Trophoblast cell (in vitro differentiated cells and primary cell): ENCODE results near the gene RNF145.

Experiments used
- DNase-seq, 2 donors: peaks; one replicate each; pipeline ENCODE4 v3.0.0-alpha.2; 2016
- H2AFZ ChIP-seq: 2 replicates; pipeline ENCODE4 v1.6.1; 2013; ENCODE audit warnings: low read length, moderate library complexity, mild to moderate bottlenecking; ENCODE audit not compliant: insufficient read depth, poor library complexity
- H2AK5ac ChIP-seq: 2 replicates; pipeline ENCODE4 v1.6.1; 2013; ENCODE audit warnings: mild to moderate bottlenecking, low read length
- H2BK120ac ChIP-seq: 2 replicates; pipeline ENCODE4 v1.6.1; 2013; ENCODE audit warnings: low read length, mild to moderate bottlenecking, moderate library complexity; ENCODE audit not compliant: insufficient read depth, poor library complexity
- H2BK12ac ChIP-seq: 2 replicates; pipeline ENCODE4 v1.6.1; 2013; ENCODE audit warnings: mild to moderate bottlenecking, low read length, moderate library complexity
- H2BK5ac ChIP-seq: 2 replicates; pipeline ENCODE4 v1.6.1; 2013; ENCODE audit warnings: low read length, low read depth, moderate library complexity, mild to moderate bottlenecking; ENCODE audit not compliant: poor library complexity
- H3K14ac ChIP-seq: 2 replicates; pipeline ENCODE4 v1.6.1; 2013; ENCODE audit warnings: mild to moderate bottlenecking, low read length
- H3K18ac ChIP-seq: 2 replicates; pipeline ENCODE4 v1.6.1; 2013; ENCODE audit warnings: mild to moderate bottlenecking, low read length
- H3K23ac ChIP-seq: 2 replicates; pipeline ENCODE4 v1.6.1; 2013; ENCODE audit warnings: low read length
- H3K27ac ChIP-seq: 2 replicates; pipeline ENCODE4 v1.5.1; 2013; ENCODE audit warnings: low read depth, mild to moderate bottlenecking, inconsistent platforms, low read length, moderate library complexity
- H3K27me3 ChIP-seq: 2 replicates; pipeline ENCODE4 v1.6.1; 2013; ENCODE audit warnings: inconsistent platforms, mild to moderate bottlenecking, low read length, moderate library complexity; ENCODE audit not compliant: insufficient read depth
- H3K36me3 ChIP-seq, 2 experiments: 1 replicate in 1 of 2; 2 replicates in 1 of 2; pipeline ENCODE4 v1.6.1; 2013; ENCODE audit warnings: low read length in 2 of 2, mild to moderate bottlenecking in 2 of 2, moderate library complexity in 1 of 2; ENCODE audit not compliant: insufficient read depth in 2 of 2, control insufficient read depth in 1 of 2
- H3K4ac ChIP-seq: 2 replicates; pipeline ENCODE4 v1.6.1; 2013; ENCODE audit warnings: low read depth, mild to moderate bottlenecking, low read length, moderate library complexity
- H3K4me1 ChIP-seq, 2 experiments: 1 replicate in 1 of 2; 2 replicates in 1 of 2; pipeline ENCODE4 v1.6.1; 2013; ENCODE audit warnings: low read length in 2 of 2, mild to moderate bottlenecking in 2 of 2, moderate library complexity in 1 of 2; ENCODE audit not compliant: insufficient read depth in 2 of 2, control insufficient read depth in 1 of 2
- H3K4me2 ChIP-seq: 2 replicates; pipeline ENCODE4 v1.6.1; 2013; ENCODE audit warnings: inconsistent platforms, mild to moderate bottlenecking, low read length, moderate library complexity
- H3K4me3 ChIP-seq: 2 replicates; pipeline ENCODE4 v1.5.1; 2013; ENCODE audit warnings: mild to moderate bottlenecking, low read depth, low read length, inconsistent platforms
- H3K79me1 ChIP-seq: one replicate; pipeline ENCODE4 v1.6.1; 2013; ENCODE audit warnings: low read length
- H3K79me2 ChIP-seq: 2 replicates; pipeline ENCODE4 v1.6.1; 2013; ENCODE audit warnings: low read length, mild to moderate bottlenecking; ENCODE audit not compliant: control insufficient read depth, insufficient read depth, poor library complexity
- H3K9ac ChIP-seq: 2 replicates; pipeline ENCODE4 v1.6.1; 2013; ENCODE audit warnings: mild to moderate bottlenecking, low read length
- H3K9me3 ChIP-seq: 2 replicates; pipeline ENCODE4 v1.6.1; 2013; ENCODE audit warnings: low read depth, mild to moderate bottlenecking, control low read depth, inconsistent platforms, low read length; ENCODE audit not compliant: insufficient read depth
- H4K12ac ChIP-seq: 2 replicates; pipeline ENCODE4 v1.6.1; 2013; ENCODE audit warnings: low read depth, mild to moderate bottlenecking, low read length, moderate library complexity
- H4K8ac ChIP-seq: 2 replicates; pipeline ENCODE4 v1.6.1; 2013; ENCODE audit warnings: low read depth, mild to moderate bottlenecking, low read length, moderate library complexity
- H4K91ac ChIP-seq: one replicate; pipeline ENCODE4 v1.6.1; 2013; ENCODE audit warnings: low read depth, mild to moderate bottlenecking, low read length, moderate library complexity
- WGBS: extraction: QIAGEN DNeasy Blood & Tissue Kit; methylation state at CpG from one replicate; pipeline ENCODE4 v1.1.7; 2013; ENCODE audit warnings: missing lambda C conversion rate; ENCODE audit not compliant: insufficient read length, insufficient coverage; ENCODE audit errors: extremely low coverage; 5-methylcytosine and 5-hydroxymethylcytosine counted together

Gene RNF145

GRCh38 chr5:159184858-159185381, 24.4 kb downstream of the RNF145 start:
- Histone ChIP-seq H3K9me3 (no peaks in the 10 kb centered on the region), H3K4me1 (peaks cover 0 to 2% of the 10 kb centered on the region in 2 experiments), H3K79me2 (no peaks in the 10 kb centered on the region), H2BK120ac (no peak overlapping the region), H3K18ac (no peak overlapping the region), H2BK5ac (no peak overlapping the region), H3K27me3 (no peaks in the 10 kb centered on the region), H2AFZ (no peak overlapping the region), H2BK12ac (no peak overlapping the region), H3K79me1 (no peaks in the 10 kb centered on the region), H3K27ac (no peak overlapping the region), H3K14ac (no peak overlapping the region), H4K91ac (no peak overlapping the region), H3K9ac (no peak overlapping the region), H4K8ac (no peak overlapping the region), H3K23ac (no peak overlapping the region), H3K4ac (no peak overlapping the region), H4K12ac (no peak overlapping the region), H3K4me2 (no peak overlapping the region), H3K4me3 (no peak overlapping the region), H2AK5ac (no peak overlapping the region), H3K36me3 (peaks cover under 1 to 2% of the 10 kb centered on the region in 2 experiments)
- DNase-seq = peak; percentile 49 to 68
- no CpG with 5 or more reads among the region's 4 CpGs for WGBS

DNA sequence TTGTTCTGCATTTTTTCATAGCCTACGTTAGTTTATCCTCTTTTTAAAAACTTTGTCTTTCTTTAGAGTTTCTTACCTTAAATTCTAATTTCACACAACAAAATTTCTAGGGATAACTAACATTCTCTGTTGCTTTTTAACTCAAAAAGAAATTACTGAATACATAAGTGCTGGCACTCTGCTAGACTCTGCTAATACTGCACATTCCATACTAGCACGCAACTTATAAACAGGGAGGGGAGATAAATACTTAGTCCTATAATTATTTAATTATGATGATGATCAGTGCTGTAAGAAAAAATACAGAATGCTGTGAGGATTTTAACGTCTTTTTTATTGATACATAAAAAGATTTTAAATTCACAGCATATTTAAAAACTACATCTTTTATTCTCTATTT, 25.1 kb downstream of the RNF145 start:
- Histone ChIP-seq H3K23ac (no peak overlapping the region), H3K18ac (no peak overlapping the region), H2BK12ac (no peak overlapping the region), H3K4me3 (no peak overlapping the region), H3K27ac (no peak overlapping the region), H3K9ac (no peak overlapping the region), H3K4me2 (no peak overlapping the region), H3K79me2 (no peaks in the 10 kb centered on the region), H3K36me3 (peaks cover 0 to 2% of the 10 kb centered on the region in 2 experiments), H4K8ac (no peak overlapping the region), H3K4me1 (peaks cover 0 to 2% of the 10 kb centered on the region in 2 experiments), H3K27me3 (no peaks in the 10 kb centered on the region), H3K79me1 (no peaks in the 10 kb centered on the region), H2AK5ac (no peak overlapping the region), H3K9me3 (no peaks in the 10 kb centered on the region), H4K12ac (no peak overlapping the region), H4K91ac (no peak overlapping the region), H3K14ac (no peak overlapping the region), H2BK5ac (no peak overlapping the region), H2AFZ (no peak overlapping the region), H3K4ac (no peak overlapping the region), H2BK120ac (no peak overlapping the region)
- DNase-seq = no peak
- WGBS = no CpG with 5 or more reads among the region's 3 CpGs

DNA sequence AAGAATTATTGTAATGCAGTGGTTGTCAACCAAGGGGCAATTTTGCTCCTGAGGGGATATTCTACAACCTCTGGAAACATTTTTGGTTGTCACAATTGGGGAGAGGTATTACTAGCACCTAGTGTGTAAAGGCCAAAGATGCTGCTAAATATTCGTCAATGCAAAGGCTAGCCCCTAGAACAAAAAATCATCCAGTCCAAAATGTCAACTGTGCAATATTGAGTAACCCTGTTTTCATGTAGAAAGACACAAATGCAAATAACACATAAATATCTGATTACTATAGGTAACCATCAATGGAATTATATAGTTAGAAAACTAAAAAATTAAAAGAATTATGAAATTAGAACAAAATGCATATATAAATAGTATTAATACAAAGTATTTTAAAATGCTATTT, 26.1 kb downstream of the RNF145 start:
- H3K79me1 ChIP-seq = no peaks in the 10 kb centered on the region
- no peak overlapping the region for H2AK5ac ChIP-seq
- H3K4me1 ChIP-seq = peaks cover 0 to 2% of the 10 kb centered on the region in 2 experiments
- WGBS = no CpG with 5 or more reads among the region's 1 CpG
- no peaks in the 10 kb centered on the region for H3K9me3 ChIP-seq
- no peak overlapping the region for H3K4ac ChIP-seq
- no peak overlapping the region for H4K12ac ChIP-seq
- H3K36me3 ChIP-seq = peaks cover 0 to 2% of the 10 kb centered on the region in 2 experiments
- no peak overlapping the region for H3K23ac ChIP-seq
- H3K9ac ChIP-seq = no peak overlapping the region
- H3K4me2 ChIP-seq = no peak overlapping the region
- no peak overlapping the region for H4K8ac ChIP-seq
- no peak overlapping the region for H3K18ac ChIP-seq
- no peak overlapping the region for H4K91ac ChIP-seq
- H2AFZ ChIP-seq = no peak overlapping the region
- H3K14ac ChIP-seq = no peak overlapping the region
- H2BK5ac ChIP-seq = no peak overlapping the region
- no peak for DNase-seq
- no peak overlapping the region for H3K4me3 ChIP-seq
- no peak overlapping the region for H2BK12ac ChIP-seq
- H3K79me2 ChIP-seq = no peaks in the 10 kb centered on the region
- H3K27ac ChIP-seq = no peak overlapping the region
- no peak overlapping the region for H2BK120ac ChIP-seq
- H3K27me3 ChIP-seq = no peaks in the 10 kb centered on the region

GRCh38 chr5:159182691-159183090, 26.7 kb downstream of the RNF145 start:
- no peak overlapping the region for H3K27ac ChIP-seq
- H3K4me1 ChIP-seq = peaks cover 0 to 2% of the 10 kb centered on the region in 2 experiments
- H4K12ac ChIP-seq = no peak overlapping the region
- no peak overlapping the region for H2AK5ac ChIP-seq
- H3K9me3 ChIP-seq = no peaks in the 10 kb centered on the region
- no peak overlapping the region for H3K23ac ChIP-seq
- H4K91ac ChIP-seq = no peak overlapping the region
- H3K4ac ChIP-seq = no peak overlapping the region
- H3K18ac ChIP-seq = no peak overlapping the region
- H2AFZ ChIP-seq = no peak overlapping the region
- no peak overlapping the region for H3K14ac ChIP-seq
- no peak overlapping the region for H4K8ac ChIP-seq
- peaks cover 0 to 2% of the 10 kb centered on the region in 2 experiments for H3K36me3 ChIP-seq
- no peak overlapping the region for H3K4me2 ChIP-seq
- no CpG with 5 or more reads among the region's 1 CpG for WGBS
- H2BK5ac ChIP-seq = no peak overlapping the region
- no peak overlapping the region for H3K9ac ChIP-seq
- H3K4me3 ChIP-seq = no peak overlapping the region
- no peaks in the 10 kb centered on the region for H3K27me3 ChIP-seq
- H2BK120ac ChIP-seq = no peak overlapping the region
- H3K79me2 ChIP-seq = no peaks in the 10 kb centered on the region
- no peak overlapping the region for H2BK12ac ChIP-seq
- DNase-seq = no peak
- no peaks in the 10 kb centered on the region for H3K79me1 ChIP-seq
